Panc1 (cell line): ENCODE measurements around the gene MYO1E.

Experiments
- CTCF ChIP-seq: fragments of 450-650 bp; IDR thresholded peaks from 2 replicates; pipeline ENCODE4 v1.5.1; 2017; ENCODE audit warnings: mild to moderate bottlenecking
- POLR2AphosphoS5 ChIP-seq: IDR thresholded peaks from 2 replicates; pipeline ENCODE4 v1.6.1; 2012; ENCODE audit warnings: mild to moderate bottlenecking, low read depth, low read length, moderate library complexity
- TCF7L2 ChIP-seq: IDR thresholded peaks from 2 replicates; pipeline ENCODE4 v1.6.1; 2011; ENCODE audit warnings: mild to moderate bottlenecking, low read depth, low read length, inconsistent platforms

DNA sequence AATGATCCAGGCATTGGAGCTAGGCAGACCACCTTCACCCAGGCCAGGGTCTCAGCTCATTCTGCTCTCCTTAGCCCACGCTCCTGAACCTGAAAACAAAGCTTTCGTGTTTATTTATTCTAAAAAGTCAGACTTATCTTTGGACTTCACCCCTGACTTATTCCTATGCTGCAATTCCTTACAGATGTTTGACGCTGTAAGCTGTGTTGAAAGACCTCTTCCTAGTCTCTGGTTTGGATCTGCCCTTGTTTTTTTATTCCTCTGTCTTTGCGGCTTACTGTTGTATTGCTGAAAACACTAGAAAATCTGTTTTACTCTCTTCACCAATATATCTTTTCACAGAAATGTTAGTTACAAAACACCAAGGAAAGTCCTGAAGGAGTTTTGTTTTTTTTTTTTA is 206.5 kb downstream of the MYO1E start:
- no peak for TF ChIP-seq CTCF
- no peak for TF ChIP-seq TCF7L2
- TF ChIP-seq POLR2AphosphoS5, result no peak
